Thoracic aorta (tissue), 2 donors: ENCODE measurements around the gene TEX26. TPM values are rescaled to one million over a fixed set of nuclear protein-coding genes. Genes with fewer than 3 reads are reported as not detected.

Experiments
- ATAC-seq: fragments of 150-250 bp; one replicate; pipeline ENCODE4 v1.8.0; 2017; ENCODE audit warnings: low read depth; ENCODE audit not compliant: insufficient number of reproducible peaks, low FRiP score
- DNase-seq: peaks from one replicate; pipeline ENCODE4 v3.0.0-alpha.2; 2020; ENCODE audit warnings: low spot score
- H3K27ac ChIP-seq, 2 donors: fragments of 200-600 bp; sonication (generic); 1 replicate in 1 of 2; 2 replicates in 1 of 2; pipeline ENCODE4 v1.5.1; 2016; ENCODE audit warnings: mild to moderate bottlenecking in 2 of 2, moderate library complexity in 2 of 2
- H3K27me3 ChIP-seq: fragments of 200-600 bp; sonication (generic); replicated peaks from 2 replicates; pipeline ENCODE4 v1.6.0; 2016; ENCODE audit warnings: mild to moderate bottlenecking; ENCODE audit not compliant: insufficient read depth
- H3K36me3 ChIP-seq: fragments of 200-600 bp; sonication (generic); one replicate; pipeline ENCODE4 v1.5.1; 2016
- H3K4me1 ChIP-seq, 2 donors: fragments of 200-600 bp; sonication (generic); 1 replicate in 1 of 2; 2 replicates in 1 of 2; pipeline versions ENCODE4 v1.5.1 to v1.6.0; 2016; ENCODE audit warnings: low read depth in 2 of 2, mild to moderate bottlenecking in 1 of 2; ENCODE audit not compliant: control insufficient read depth in 1 of 2
- H3K4me3 ChIP-seq: fragments of 200-600 bp; sonication (generic); 2 replicates; pipeline ENCODE4 v1.5.1; 2016; ENCODE audit warnings: mild to moderate bottlenecking
- H3K9me3 ChIP-seq: fragments of 200-600 bp; sonication (generic); 2 replicates; pipeline ENCODE4 v1.5.1; 2016
- total RNA-seq, 2 donors: library from RNA; depleted of rRNA; stranded (reverse); fragments of >200 nt; gene quantifications; one replicate each; pipeline versions ENCODE4 v1.1.0 to v1.2.3, GENCODE V29; 2016
- TF ChIP-seq, protein P1 (sequence below): fragments of 200-600 bp; sonication (generic); IDR thresholded peaks from one replicate; pipeline ENCODE4 v1.5.1; 2019; ENCODE audit warnings: antibody characterized with exemption

The TEX26 gene
- total RNA-seq, 2 donors from 2014 or later: not detected

DNA sequence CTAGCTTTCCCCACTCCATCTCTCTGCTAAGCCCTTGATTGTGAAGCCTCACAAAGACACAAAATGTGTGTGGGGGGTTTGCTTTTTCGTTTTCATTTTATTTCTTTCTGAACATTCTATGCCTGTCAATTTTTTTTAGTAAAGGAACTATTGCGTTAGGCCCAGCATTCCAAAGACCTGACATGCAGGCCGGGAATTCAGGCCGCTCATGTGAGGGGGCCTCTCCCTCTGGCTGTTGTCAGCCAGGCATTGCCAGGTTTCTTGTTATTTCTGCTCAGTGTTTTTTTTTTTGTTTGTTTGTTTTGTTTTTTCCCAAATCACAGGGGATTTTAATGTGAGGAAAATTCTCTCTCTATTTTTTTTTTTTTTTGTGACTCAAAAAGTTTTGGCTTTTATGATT is 36.7 kb upstream of the TEX26 start:
- H3K36me3 ChIP-seq: no peaks in the 10 kb centered on the region
- H3K4me3 ChIP-seq: peak overlapping the region; percentile 5
- ATAC-seq: peak; percentile 65
- H3K9me3 ChIP-seq: no peaks in the 10 kb centered on the region
- peak; percentile 64 for DNase-seq
- no peaks in the 10 kb centered on the region for H3K27me3 ChIP-seq
- peaks cover 38 to 65% of the 10 kb centered on the region in 2 donors for H3K4me1 ChIP-seq
- H3K27ac ChIP-seq: peak overlapping the region; percentile 94 to 97
- TF ChIP-seq, protein P1, sequence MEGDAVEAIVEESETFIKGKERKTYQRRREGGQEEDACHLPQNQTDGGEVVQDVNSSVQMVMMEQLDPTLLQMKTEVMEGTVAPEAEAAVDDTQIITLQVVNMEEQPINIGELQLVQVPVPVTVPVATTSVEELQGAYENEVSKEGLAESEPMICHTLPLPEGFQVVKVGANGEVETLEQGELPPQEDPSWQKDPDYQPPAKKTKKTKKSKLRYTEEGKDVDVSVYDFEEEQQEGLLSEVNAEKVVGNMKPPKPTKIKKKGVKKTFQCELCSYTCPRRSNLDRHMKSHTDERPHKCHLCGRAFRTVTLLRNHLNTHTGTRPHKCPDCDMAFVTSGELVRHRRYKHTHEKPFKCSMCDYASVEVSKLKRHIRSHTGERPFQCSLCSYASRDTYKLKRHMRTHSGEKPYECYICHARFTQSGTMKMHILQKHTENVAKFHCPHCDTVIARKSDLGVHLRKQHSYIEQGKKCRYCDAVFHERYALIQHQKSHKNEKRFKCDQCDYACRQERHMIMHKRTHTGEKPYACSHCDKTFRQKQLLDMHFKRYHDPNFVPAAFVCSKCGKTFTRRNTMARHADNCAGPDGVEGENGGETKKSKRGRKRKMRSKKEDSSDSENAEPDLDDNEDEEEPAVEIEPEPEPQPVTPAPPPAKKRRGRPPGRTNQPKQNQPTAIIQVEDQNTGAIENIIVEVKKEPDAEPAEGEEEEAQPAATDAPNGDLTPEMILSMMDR: no peak

DNA sequence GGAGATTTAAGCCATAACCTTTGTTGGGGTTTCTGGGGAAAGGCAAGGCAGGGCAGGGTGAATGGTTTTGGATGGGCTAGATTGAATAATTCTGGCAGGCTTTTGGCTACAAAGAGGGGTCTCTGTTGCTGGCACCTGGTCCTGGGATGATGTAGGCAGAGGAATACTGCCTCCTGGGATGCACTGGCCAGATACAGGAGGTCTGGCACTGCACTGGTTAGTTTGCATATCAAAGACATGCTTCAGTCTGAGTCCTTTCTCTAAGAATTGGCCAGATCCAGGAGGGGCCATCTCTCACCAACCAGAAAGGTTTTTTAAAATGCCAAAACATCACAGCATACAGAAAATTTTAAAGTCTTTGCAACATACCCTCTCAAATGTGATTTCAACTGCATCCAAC is 34.4 kb upstream of the TEX26 start:
- peak overlapping the region; percentile 40 for H3K4me3 ChIP-seq

DNA sequence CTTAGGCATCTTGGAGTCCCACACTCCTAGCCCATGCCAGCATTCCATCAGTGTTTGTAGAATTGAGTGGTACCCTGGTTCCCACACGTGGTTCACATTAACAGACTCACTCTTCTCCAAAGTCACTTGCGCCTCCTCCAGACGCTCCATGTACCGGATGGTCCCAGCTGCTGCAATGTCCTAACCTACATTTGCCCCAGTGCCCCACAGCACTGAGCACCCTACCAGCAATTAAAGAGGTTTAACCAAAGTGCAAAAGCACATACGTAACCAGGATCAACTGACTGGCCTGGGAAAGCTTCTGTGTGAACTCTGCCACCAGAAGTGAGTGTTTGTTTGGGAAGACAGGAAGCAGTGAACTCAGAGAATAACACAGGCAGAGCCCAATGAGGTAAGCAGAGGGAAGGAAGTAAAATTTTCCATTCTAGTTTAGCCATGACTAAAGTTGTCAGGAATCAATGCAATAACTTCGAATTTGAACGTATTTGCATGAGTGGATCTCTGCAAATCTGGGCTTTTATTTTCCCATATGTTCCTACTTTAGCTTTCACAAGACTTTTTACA is 33.7 kb upstream of the TEX26 start:
- H3K4me3 ChIP-seq: peak overlapping the region; percentile 40
- H3K27me3 ChIP-seq: no peaks in the 10 kb centered on the region
- H3K36me3 ChIP-seq: no peaks in the 10 kb centered on the region
- peaks cover 40 to 71% of the 10 kb centered on the region in 2 donors for H3K4me1 ChIP-seq
- DNase-seq (peak; percentile 48), ATAC-seq (peak; percentile 86)
- H3K9me3 ChIP-seq: no peaks in the 10 kb centered on the region
- TF ChIP-seq, protein P1: no peak
- H3K27ac ChIP-seq: peak overlapping the region; percentile 94 to 97

More for the DNA sequence above, 34.4 kb upstream of the TEX26 start:
- Histone ChIP-seq H3K27ac (peak overlapping the region; percentile 94 to 97), H3K9me3 (no peaks in the 10 kb centered on the region), H3K27me3 (no peaks in the 10 kb centered on the region), H3K4me1 (peaks cover 40 to 73% of the 10 kb centered on the region in 2 donors), H3K36me3 (no peaks in the 10 kb centered on the region)
- TF ChIP-seq, protein P1: no peak
- DNase-seq (no peak), ATAC-seq (no peak)

DNA sequence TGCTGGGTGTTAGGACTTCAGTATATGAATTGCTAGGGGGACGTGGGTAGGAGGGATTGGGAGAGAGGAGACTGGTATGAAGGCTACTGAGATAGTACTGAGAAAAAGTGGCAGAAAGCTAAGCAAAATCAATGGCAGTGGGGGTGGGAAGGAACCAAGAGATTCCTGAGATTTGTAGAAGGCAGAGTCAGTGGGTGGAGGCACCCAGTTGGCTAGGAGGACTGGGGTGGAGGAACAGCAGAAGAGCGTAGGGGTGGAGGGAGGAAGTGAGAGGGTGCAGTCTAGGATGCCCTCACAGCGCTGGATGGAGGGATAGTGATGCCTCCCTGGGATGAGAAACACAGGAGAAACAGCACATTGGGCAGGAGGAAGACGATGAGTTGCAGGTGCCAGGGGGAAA is 32.0 kb upstream of the TEX26 start:
- H3K27ac ChIP-seq: peak overlapping the region; percentile 94 to 97
- DNase-seq (no peak), ATAC-seq (no peak)
- TF ChIP-seq, protein P1: no peak
- no peaks in the 10 kb centered on the region for H3K27me3 ChIP-seq
- H3K4me1 ChIP-seq: peaks cover 36 to 64% of the 10 kb centered on the region in 2 donors
- no peaks in the 10 kb centered on the region for H3K9me3 ChIP-seq
- no peak overlapping the region for H3K4me3 ChIP-seq
- H3K36me3 ChIP-seq: no peaks in the 10 kb centered on the region

DNA sequence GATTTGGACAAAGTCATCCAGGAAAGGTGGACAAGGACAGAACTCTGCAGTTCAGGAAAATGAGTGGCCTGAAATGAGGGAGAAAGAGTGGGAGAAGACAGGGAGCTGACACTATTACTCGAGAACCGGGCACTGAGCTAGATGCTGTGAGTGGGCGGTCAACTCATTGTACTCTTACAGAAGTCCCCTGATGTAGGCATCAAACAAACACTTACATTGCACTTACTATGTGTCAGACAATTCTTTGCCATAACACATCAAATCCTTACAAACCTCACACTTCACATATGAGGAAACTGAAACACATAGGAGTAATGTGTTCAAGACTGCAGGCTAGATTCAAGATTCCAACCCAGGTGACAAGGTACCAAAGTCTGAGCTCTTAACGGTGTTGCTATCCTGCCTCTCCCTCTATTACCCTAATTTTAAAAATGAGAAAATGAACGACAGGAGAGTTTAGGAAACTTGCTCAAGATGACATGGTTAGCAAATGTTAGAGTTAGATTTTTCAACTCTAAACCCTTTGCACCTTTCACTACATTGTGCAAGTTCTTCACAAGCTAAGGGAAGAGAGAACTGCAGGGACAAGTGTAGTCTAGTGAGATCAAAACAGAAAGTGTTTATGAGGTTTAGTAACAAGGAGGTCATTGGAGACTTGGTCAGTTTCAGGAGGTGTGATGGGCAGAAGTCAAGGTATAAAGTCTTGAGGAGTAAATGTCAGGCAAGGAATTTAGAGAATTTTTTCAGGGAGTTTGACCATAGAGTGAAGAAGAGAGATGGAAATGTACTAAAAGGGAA is 31.3 kb upstream of the TEX26 start:
- no peak for DNase-seq

More for the DNA sequence above, 31.3 kb upstream of the TEX26 start:
- ATAC-seq: no peak
- Histone ChIP-seq H3K36me3 (no peaks in the 10 kb centered on the region), H3K27me3 (no peaks in the 10 kb centered on the region), H3K27ac (peak overlapping the region; percentile 94 to 97), H3K4me1 (peaks cover 34 to 65% of the 10 kb centered on the region in 2 donors), H3K9me3 (no peaks in the 10 kb centered on the region), H3K4me3 (no peak overlapping the region)
- TF ChIP-seq, protein P1: no peak
